GM18511 (cell line): ENCODE results near the gene MUC5AC.
"Not testable (repeated sequence)": the region's sequence is repeated elsewhere in the genome, so short reads cannot be mapped to it uniquely, and the experiment has no call there.

ENCODE experiments used
- ATAC-seq: cut with Tn5 transposase; IDR thresholded peaks from one replicate; pipeline ENCODE4 v1.9.1; 2021; ENCODE audit warnings: mild to moderate bottlenecking, moderate library complexity; ENCODE audit not compliant: unreplicated experiment

MUC5AC gene

DNA sequence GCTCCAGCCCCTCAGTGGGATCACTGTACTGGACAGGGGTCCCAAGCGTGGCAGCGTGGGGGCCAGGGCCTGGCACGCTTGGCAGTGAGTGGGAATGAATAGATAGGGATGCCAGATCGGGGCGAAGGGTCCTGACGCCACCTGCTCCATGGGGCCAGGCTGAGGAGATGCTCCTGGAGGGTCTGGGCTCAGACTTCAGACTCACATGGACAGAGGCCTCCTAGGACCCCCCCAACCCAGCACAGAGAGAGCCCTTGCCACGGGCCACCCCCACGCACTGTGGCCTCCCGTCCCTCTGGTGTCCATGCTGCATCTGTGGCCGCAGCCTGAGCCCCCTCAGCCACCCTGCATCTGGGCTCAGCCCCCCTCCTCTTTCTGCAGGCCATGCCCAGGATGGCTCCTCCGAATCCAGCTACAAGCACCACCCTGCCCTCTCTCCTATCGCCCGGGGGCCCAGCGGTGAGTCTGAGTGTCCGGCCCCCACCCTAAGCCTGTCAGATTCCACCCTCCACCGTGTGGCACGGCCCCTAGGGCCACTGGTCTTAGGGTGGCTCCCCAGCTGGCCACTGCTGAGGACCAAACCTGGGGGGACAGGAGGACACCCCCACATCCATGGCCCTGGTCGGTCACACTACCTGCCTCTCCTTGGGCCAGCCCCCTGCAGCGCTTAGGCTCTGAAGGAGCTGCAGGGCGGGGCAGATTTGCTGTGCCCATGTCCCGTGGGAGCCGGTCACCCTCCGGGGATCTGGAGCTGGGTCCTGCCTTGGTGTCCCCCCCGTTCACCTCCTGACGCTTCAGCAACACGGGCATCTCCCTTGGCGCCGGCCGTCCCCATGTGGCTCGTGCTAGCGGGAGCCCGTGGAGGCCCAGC is 2.7 kb downstream of the MUC5AC start:
- ATAC-seq, result no peak

DNA sequence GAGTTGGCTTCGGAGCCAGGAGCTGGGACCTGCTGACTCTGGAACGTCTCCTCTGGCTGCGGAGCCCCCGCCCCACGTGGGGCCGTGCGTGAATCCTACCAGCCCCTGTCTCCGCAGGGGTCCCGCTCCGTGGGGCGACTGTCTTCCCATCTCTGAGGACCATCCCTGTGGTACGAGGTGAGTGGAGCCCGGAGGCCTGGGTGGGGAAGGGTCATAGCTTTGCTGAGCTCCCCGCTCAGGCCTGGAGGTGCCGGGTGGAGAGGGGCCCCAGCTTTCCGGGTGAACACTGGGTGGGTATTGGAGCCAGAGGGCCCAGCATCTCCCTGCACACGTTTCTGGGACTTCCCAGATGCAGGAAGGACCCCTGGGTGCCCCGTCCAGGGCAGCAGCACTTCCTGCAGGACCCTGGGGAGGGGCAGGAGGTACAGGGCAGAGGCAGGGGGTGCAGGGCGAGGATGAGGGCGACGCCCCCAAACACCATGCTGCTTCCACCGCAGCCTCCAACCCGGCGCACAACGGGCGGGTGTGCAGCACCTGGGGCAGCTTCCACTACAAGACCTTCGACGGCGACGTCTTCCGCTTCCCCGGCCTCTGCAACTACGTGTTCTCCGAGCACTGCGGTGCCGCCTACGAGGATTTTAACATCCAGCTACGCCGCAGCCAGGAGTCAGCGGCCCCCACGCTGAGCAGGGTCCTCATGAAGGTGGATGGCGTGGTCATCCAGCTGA is 3.8 kb downstream of the MUC5AC start:
- ATAC-seq, result no peak

DNA sequence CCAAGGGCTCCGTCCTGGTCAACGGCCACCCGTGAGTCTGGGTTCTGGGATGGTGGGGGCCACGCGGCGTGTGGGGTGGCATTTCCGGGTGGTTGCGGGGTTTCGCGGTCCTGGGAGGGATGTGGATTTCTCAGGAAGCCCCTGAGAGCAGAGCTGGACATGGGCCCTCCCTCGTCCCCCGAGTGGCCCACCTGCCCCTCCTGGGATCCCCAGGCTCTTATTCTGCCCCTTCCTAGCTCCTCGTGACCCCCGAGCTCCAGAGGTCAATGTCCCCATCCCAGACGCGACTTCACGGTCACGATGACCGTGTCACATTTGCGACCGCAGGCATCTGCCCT is 4.4 kb downstream of the MUC5AC start:
- no peak for ATAC-seq

DNA sequence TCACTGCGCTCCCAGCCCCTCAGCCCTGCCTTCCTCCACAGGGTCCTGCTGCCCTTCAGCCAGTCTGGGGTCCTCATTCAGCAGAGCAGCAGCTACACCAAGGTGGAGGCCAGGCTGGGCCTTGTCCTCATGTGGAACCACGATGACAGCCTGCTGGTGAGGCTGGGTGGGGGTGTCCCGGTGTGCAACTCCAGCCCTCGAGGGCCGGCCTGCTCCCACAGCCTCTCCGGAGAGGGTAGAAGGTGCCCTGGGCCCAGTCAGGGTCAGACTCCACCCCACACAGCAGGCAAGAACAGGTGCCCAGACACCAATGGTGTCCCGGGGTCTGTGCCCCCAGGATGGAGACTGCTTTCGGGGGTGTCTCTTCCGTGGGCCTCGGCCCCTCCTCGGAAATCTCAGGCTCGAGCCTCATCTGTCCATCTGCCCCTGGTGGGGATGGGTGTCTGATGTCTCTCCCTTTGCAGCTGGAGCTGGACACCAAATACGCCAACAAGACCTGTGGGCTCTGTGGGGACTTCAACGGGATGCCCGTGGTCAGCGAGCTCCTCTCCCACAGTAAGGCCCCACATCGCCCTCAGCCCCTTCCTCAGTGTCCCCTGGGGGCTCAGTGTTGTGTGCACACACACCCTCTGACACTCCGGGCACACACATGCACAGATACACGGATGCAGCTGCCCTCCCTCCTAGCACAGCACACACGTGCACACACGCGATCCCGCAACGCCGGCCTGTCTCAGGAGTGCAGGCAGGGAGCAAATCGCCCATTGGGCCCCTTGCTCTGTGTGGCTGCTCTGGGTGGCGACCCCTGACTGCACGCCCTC is 4.9 kb downstream of the MUC5AC start:
- no peak for ATAC-seq

DNA sequence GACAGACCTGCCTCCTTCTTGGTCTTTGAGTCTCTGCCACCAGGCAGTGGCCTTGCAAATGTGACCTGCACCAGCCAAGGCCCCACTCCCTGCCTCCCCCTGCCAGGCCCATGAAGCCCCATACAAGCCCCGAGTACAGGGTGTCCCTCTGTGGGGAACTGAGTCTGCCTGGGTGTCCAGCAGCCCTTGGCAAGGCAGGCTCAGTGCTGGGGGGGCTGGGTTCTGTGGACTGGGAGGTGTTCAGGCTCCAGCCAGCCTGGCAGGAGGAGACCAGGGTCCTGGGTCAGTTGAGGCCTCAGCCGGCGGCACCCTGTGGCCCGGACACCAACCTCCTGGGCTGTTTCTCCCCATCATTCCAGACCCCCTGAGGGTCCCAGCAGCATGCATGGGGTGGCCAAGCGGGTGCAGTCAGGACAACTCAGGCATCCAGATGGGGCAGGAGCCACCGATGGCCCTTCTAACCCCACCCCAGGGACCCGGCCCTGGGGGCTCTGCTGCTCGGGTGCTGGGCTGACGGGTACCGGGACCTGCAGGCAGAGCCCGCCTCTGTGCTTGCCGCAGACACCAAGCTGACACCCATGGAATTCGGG is 5.7 kb downstream of the MUC5AC start:
- no peak for ATAC-seq

DNA sequence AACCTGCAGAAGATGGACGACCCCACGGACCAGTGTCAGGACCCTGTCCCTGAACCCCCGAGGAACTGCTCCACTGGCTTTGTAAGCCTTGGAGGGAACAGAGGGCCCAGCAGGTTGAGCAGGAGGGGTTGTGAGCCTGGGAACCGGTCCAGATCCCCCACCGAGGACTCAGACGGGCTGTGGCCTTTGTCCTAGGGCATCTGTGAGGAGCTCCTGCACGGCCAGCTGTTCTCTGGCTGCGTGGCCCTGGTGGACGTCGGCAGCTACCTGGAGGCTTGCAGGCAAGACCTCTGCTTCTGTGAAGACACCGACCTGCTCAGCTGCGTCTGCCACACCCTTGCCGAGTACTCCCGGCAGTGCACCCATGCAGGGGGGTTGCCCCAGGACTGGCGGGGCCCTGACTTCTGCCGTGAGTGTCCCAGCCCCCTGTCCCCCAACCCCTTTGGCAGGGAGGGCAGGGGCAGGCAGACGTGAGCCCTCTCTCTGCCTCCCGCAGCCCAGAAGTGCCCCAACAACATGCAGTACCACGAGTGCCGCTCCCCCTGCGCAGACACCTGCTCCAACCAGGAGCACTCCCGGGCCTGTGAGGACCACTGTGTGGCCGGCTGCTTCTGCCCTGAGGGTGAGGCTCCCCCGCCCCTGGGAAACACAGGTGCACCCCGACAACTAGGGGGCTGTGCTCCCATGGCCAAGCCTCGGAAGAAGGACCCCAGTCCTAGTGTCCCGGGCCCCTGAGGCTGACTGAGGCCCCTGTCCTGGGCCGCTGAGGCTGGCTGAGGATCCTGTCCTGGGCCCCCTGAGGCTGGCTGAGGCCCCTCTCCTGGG is 6.4 kb downstream of the MUC5AC start:
- no peak for ATAC-seq

DNA sequence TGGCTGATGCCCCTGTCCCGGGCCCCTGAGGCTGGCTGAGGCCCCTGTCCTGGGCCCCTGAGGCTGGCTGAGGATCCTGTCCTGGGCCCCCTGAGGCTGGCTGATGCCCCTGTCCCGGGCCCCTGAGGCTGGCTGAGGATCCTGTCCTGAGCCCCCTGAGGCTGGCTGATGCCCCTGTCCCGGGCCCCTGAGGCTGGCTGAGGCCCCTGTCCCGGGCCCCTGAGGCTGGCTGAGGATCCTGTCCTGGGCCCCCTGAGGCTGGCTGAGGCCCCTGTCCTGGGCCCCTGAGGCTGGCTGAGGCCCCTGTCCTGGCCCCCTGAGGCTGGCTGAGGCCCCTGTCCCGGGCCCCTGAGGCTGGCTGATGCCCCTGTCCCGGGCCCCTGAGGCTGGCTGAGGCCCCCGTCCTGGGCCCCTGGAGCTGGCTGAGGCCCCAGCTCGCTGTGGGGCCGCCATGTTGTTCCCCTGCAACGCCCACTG is 7.1 kb downstream of the MUC5AC start:
- ATAC-seq, result not testable (repeated sequence)

DNA sequence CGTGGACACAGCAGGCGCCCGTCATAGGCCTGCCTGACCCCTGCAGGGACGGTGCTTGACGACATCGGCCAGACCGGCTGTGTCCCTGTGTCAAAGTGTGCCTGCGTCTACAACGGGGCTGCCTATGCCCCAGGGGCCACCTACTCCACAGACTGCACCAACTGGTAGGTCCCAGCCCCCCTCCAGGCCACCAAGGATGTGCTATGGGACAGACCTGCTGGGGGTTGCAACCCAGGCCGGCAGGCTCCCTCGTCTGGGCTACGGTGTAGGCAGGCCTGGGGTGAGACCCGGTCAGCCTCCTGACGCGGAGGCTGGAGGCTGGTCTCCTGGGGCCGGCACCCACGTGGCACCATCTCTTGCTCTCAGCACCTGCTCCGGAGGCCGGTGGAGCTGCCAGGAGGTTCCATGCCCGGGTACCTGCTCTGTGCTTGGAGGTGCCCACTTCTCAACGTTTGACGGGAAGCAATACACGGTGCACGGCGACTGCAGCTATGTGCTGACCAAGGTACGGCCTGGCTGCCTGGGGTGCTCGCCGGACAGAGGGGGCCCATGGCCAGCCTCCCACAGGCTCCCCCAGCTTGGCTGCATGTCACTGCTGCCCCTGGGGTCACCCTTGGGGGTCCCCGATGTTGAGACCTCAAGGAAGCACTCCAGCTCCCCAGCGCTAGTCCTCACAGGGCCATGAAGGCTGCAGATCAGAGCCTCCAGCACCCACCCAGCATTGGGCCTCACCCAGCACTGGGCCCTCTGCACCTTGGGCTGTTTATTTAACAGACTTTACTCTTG is 7.7 kb downstream of the MUC5AC start:
- no peak for ATAC-seq

DNA sequence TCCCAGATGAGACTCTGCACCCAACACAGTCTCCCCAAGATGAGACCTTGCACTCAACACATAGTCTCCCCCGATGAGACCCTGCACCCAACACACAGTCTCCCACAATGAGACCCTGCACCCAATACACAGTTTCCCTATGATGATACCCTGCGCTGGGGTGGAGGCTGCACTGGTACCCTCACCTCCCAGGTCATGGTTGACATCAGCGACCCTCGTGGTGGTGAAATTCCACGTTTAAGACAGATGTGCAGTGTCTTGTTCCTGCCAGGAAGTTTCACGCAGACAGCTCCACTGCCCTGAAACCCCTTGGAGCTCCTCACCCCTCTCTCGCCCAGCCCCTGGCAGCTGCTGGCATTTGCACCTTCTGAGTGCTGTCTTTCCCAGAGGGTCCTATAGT is 9.5 kb downstream of the MUC5AC start:
- no peak for ATAC-seq

DNA sequence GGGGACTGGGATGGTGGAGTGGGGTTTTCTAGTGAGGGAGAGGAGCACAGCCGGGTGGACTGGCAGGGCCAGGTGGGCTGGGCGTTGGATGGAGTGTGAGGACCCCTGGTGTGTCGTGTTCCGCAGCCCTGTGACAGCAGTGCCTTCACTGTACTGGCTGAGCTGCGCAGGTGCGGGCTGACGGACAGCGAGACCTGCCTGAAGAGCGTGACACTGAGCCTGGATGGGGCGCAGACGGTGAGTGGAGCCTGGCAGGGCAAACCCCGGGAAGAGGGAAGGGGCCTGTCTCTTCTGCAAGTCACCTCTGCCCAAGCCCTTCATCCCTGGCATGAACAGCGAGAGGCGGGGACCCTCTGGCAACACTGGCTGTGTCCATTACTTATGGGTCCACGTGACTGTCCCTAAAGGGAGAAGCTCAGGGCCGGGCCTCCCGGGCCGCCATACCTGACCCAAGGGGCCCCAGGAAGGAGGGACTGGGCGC is 10.0 kb downstream of the MUC5AC start:
- no peak for ATAC-seq

DNA sequence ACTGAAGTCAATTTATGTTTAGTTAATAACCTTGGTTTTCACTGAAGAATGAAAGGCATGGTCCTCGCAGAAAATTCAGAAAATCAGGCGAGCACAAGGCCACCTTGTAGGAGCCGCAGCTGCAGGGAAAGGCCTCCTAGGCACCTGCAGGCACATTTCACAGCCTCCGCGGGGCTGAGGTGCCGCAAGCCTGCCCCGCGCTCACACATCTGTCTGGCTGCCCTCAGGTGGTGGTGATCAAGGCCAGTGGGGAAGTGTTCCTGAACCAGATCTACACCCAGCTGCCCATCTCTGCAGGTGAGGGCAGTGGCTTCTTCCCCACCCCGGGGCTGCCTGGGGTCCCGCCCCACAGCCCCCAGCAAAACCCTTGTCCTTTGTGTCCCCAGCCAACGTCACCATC is 10.5 kb downstream of the MUC5AC start:
- no peak for ATAC-seq

DNA sequence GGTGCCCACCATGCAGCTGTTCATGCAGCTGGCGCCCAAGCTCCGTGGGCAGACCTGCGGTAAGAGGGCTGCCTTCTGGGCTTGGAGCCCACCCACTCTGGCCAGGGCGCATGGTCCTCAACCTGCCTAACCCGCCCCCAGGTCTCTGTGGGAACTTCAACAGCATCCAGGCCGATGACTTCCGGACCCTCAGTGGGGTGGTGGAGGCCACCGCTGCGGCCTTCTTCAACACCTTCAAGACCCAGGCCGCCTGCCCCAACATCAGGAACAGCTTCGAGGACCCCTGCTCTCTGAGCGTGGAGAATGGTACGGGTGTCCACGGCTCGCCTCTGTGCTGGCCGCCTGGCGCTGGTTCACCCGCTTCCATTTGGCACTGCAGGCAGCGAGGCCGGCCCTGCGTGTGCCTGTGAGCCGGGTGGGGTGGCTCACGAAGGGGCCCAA is 11.0 kb downstream of the MUC5AC start:
- ATAC-seq, result no peak

DNA sequence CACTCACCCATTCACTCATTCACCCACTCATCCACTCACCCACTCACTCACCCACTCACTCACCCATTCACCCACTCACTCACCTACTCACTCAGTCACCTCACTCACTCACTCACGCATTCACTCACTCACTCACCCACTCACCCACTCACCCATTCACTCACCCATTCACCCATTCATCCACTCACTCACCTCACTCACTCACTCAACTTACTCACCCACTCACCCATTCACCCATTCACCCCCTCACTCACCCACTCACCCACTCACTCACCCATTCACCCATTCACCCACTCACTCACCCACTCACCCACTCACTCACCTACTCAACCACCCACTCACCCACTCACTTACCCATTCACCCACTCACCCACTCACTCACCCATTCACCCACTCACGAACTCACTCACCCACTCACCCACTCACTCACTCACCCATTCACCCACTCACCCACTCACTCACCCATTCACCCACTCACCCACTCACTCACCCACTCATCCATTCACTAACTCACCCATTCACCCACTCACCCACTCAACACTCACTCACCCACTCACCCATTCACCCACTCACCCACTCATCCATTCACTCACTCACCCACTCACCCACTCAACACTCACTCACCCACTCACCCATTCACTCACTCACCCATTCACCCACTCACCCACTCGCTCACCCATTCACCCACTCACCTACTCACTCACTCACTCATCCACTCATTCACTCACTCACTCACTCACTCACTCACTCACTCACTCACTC is 13.7 kb downstream of the MUC5AC start:
- no peak for ATAC-seq

DNA sequence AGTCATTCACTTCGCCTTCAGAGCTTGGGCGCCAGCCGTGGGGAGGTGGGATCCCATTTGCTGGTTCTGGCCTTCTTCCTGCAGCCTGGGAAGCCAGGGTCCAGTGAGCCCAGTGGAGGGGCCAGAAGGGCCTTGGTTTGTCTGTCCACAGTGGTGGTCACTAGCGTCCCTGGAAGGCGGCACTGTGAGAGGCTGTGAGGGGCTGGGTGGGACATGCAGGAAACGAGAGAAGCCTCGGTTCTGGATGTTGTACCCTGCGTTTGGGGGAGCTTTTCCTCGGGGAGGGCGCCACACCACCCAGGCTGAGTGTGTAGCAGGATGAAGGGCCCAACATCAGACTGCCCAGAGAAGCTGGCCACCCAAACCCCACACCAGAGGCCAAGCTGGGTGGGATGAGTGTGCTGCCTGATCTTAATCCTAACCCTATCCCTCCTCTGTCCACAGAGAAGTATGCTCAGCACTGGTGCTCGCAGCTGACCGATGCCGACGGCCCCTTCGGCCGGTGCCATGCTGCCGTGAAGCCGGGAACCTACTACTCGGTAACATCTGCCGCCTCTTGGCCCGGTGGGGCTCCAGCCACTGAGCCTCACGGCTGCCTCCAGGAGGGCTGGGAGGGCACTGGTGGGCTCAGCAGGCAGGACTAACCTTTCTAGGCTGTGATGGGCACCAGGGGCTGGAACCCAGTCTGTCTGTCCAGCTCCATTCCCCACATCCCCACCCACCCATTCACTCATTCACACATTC is 14.4 kb downstream of the MUC5AC start:
- ATAC-seq, result no peak

DNA sequence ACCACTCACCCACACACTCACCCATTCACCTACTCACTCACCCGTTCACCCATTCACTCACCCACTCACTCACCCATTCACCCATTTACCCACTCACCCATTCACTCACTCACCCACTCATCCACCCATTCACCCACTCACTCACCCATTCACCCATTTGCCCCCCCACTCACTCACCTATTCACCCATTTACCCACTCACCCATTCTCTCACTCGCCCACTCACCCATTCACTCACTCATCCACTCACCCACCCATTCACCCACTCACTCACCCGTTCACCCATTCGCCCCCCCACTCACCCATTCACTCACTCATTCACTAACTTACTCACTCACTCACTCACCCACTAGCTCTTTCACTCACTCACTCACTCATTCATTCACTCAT is 15.0 kb downstream of the MUC5AC start:
- ATAC-seq, result no peak

DNA sequence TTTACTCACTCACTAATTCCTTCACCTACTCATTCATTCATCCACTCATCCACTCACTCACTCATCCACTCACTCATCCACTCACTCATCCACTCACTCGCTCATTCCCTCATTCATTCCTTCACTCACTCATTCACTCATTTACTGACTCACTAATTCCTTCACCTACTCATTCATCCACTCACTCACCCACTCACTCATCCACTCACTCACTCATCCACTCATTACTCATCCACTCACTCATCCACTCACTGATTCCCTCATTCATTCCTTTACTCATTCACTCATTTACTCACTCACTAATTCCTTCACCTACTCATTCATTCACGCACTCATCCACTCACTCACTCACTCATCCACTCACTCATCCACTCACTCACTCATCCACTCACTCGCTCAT is 15.6 kb downstream of the MUC5AC start:
- ATAC-seq, result not testable (repeated sequence)

DNA sequence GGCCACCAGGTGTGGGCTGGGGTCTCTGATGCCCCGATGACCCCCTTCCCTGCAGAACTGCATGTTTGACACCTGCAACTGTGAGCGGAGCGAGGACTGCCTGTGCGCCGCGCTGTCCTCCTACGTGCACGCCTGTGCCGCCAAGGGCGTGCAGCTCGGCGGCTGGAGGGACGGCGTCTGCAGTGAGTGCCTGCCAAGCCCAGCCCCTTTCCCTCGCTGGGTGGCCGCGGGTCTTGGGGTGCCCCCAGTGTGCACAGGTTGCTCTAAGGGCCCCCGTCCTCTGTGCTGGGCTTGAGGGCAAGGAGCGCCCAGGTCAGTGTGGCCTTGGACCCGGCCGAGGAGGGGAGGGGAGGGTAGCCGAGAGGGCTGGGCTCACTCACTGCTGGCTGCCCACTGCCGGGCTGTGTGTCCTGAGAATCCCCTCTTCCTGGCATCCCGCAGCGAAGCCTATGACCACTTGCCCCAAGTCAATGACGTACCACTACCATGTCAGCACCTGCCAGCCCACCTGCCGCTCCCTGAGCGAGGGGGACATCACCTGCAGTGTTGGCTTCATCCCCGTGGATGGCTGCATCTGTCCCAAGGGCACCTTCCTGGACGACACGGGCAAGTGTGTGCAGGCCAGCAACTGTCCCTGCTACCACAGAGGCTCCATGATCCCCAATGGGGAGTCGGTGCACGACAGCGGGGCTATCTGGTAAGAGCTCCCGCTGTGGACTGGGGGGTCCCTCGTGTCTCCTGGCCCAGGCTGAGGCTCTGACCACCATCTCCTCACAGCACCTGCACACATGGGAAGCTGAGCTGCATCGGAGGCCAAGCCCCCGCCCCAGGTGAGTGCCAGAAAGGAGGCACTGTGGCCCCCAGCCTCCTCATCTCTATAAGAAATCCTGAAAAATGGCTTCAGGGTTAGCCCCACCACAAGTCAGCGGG is 17.0 kb downstream of the MUC5AC start:
- no peak for ATAC-seq
